SK-N-SH (cell line): ENCODE results near the gene RUVBL2.

Experiments
- EP300 ChIP-seq, 2 experiments: IDR thresholded peaks; 2 replicates each; pipeline versions ENCODE4 v1.4.0 to v1.6.1; 2012; ENCODE audit warnings: borderline replicate concordance in 1 of 2, low read depth in 1 of 2, low read length in 1 of 2
- MXI1 ChIP-seq: IDR thresholded peaks from 2 replicates; pipeline ENCODE4 v1.6.1; 2012; ENCODE audit warnings: mild to moderate bottlenecking, low read depth, low read length, improper control_type of control experiment
- NRF1 ChIP-seq: IDR thresholded peaks from 2 replicates; pipeline ENCODE4 v1.6.1; 2012; ENCODE audit warnings: low read depth, mild to moderate bottlenecking, low read length
- POLR2AphosphoS5 ChIP-seq: IDR thresholded peaks from 2 replicates; pipeline ENCODE4 v1.6.1; 2012; ENCODE audit warnings: low read depth, low read length
- RAD21 ChIP-seq: IDR thresholded peaks from 2 replicates; pipeline ENCODE4 v1.6.1; 2012; ENCODE audit warnings: mild to moderate bottlenecking, low read length
- RCOR1 ChIP-seq: fragments of 150-350 bp; IDR thresholded peaks from 2 replicates; pipeline ENCODE4 v1.6.1; 2017; ENCODE audit warnings: antibody characterized with exemption, low read length
- TAF1 ChIP-seq: IDR thresholded peaks from 2 replicates; pipeline ENCODE4 v1.6.1; 2012; ENCODE audit warnings: low read depth, mild to moderate bottlenecking, low read length, moderate library complexity, borderline replicate concordance
- TF ChIP-seq, protein P1 (sequence below): fragments of 150-350 bp; IDR thresholded peaks from 2 replicates; pipeline ENCODE4 v1.6.1; 2017; ENCODE audit warnings: antibody characterized with exemption, low read length, low read depth, borderline replicate concordance
- TF ChIP-seq, protein P2 (sequence below): fragments of 200-600 bp; sonication (generic); IDR thresholded peaks from 2 replicates; pipeline ENCODE4 v1.6.1; 2017; ENCODE audit warnings: antibody characterized with exemption, mild to moderate bottlenecking, moderate library complexity
- TF ChIP-seq, protein P3 (sequence below): IDR thresholded peaks from 2 replicates; pipeline ENCODE4 v1.6.1; 2012; ENCODE audit warnings: mild to moderate bottlenecking, low read depth, low read length, moderate library complexity
- TF ChIP-seq, protein P4 (sequence below): IDR thresholded peaks from 2 replicates; pipeline ENCODE4 v1.4.0; 2012; ENCODE audit warnings: low read depth, borderline replicate concordance

DNA sequence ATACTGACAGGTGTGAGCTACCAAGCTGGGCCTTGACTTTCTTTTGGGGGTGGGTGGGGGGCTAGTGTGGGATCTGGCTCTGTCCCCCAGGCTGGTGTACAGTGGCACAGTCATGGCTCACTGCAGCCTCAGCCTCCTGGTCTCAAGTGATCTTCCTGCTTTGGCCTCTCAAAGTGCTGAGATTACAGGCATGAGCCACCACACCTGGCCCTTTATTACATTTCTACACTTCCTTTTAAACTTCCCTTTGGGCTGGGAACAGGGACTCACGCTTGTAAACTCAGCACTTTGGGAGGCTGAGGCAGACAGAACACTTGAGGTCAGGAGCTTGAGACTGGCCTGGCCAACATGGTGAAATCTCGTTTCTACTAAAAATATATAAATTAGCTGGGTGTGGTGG is 16.6 kb upstream of the RUVBL2 start:
- TF ChIP-seq RAD21 = no peak
- TF ChIP-seq MXI1 = no peak
- TF ChIP-seq, protein P1, sequence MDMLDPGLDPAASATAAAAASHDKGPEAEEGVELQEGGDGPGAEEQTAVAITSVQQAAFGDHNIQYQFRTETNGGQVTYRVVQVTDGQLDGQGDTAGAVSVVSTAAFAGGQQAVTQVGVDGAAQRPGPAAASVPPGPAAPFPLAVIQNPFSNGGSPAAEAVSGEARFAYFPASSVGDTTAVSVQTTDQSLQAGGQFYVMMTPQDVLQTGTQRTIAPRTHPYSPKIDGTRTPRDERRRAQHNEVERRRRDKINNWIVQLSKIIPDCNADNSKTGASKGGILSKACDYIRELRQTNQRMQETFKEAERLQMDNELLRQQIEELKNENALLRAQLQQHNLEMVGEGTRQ = no peak
- TF ChIP-seq, protein P2, sequence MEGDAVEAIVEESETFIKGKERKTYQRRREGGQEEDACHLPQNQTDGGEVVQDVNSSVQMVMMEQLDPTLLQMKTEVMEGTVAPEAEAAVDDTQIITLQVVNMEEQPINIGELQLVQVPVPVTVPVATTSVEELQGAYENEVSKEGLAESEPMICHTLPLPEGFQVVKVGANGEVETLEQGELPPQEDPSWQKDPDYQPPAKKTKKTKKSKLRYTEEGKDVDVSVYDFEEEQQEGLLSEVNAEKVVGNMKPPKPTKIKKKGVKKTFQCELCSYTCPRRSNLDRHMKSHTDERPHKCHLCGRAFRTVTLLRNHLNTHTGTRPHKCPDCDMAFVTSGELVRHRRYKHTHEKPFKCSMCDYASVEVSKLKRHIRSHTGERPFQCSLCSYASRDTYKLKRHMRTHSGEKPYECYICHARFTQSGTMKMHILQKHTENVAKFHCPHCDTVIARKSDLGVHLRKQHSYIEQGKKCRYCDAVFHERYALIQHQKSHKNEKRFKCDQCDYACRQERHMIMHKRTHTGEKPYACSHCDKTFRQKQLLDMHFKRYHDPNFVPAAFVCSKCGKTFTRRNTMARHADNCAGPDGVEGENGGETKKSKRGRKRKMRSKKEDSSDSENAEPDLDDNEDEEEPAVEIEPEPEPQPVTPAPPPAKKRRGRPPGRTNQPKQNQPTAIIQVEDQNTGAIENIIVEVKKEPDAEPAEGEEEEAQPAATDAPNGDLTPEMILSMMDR = no peak
- TF ChIP-seq RCOR1 = no peak
- TF ChIP-seq, protein P3, sequence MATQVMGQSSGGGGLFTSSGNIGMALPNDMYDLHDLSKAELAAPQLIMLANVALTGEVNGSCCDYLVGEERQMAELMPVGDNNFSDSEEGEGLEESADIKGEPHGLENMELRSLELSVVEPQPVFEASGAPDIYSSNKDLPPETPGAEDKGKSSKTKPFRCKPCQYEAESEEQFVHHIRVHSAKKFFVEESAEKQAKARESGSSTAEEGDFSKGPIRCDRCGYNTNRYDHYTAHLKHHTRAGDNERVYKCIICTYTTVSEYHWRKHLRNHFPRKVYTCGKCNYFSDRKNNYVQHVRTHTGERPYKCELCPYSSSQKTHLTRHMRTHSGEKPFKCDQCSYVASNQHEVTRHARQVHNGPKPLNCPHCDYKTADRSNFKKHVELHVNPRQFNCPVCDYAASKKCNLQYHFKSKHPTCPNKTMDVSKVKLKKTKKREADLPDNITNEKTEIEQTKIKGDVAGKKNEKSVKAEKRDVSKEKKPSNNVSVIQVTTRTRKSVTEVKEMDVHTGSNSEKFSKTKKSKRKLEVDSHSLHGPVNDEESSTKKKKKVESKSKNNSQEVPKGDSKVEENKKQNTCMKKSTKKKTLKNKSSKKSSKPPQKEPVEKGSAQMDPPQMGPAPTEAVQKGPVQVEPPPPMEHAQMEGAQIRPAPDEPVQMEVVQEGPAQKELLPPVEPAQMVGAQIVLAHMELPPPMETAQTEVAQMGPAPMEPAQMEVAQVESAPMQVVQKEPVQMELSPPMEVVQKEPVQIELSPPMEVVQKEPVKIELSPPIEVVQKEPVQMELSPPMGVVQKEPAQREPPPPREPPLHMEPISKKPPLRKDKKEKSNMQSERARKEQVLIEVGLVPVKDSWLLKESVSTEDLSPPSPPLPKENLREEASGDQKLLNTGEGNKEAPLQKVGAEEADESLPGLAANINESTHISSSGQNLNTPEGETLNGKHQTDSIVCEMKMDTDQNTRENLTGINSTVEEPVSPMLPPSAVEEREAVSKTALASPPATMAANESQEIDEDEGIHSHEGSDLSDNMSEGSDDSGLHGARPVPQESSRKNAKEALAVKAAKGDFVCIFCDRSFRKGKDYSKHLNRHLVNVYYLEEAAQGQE = no peak
- no peak for TF ChIP-seq TAF1
- TF ChIP-seq EP300 (IDR thresholded peaks at IDR 0.05; ENCODE audit: borderline replicate concordance in 1 of 2, low read depth in 1 of 2, low read length in 1 of 2) = no peak
- no peak for TF ChIP-seq POLR2AphosphoS5
- TF ChIP-seq NRF1 = no peak
- TF ChIP-seq, protein P4, sequence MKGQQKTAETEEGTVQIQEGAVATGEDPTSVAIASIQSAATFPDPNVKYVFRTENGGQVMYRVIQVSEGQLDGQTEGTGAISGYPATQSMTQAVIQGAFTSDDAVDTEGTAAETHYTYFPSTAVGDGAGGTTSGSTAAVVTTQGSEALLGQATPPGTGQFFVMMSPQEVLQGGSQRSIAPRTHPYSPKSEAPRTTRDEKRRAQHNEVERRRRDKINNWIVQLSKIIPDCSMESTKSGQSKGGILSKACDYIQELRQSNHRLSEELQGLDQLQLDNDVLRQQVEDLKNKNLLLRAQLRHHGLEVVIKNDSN = no peak
